ENCODE measurements around the gene TIAM1.
A peak's percentile ranks its signal among the peaks of the same experiment; 100 is the strongest.

Gene TIAM1

DNA sequence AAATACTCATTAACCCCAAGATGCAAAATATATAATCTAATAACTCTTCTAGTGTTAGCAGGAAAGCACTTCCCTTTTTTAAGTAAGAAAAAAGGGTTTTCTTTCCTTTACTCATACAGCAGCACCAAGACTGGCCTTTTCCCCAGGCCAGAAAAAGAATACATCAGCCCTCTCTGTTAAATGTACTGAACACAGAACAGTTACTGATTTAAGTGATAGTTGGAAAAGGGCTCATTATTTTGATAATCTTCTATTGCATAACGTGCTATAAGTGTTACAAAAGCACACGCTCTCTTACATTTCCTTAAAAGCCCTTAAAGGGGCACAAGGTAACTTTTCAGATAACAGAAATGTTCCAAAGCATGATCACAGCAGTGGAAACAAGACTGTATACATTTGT, 142.9 kb downstream of the TIAM1 start:
- no peak for DNase-seq

DNA sequence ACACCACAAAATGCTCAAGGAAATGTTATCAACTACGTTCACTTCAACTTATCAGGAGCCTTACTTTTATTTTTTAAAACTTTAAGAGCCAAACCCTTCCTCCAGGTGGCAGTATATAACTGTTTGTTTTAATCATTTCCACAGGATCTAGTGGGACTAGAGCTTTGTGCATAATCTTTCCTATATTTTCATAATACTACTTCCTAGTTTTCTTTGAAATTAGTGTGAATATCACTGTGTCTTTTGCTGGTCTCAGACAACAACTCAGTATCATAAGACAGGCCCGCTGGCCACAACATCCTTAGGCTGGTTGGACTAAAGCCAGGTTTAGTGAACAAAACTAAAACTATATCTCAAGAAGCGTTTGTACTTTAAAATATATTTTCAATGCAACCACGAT, 145.5 kb downstream of the TIAM1 start:
- peak in 1 of 2 donors; percentile 65 for DNase-seq

DNA sequence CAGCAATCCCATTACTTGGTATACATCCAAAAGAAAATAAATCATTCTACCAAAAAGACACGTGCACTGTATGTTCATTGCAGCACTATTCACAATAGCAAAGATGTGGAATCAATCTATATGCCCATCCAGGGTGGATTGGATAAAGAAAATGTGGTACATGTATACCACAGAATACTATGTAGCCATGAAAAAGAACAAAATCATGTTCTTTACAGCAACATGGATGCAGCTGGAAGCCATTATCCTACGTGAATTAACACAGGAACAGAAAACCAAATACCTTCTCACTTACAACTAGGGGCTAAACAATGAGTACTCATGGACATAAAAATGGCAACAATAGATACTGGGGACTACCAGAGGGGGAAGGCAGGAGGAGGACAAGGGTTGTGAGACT, 147.3 kb downstream of the TIAM1 start:
- DNase-seq = no peak

DNA sequence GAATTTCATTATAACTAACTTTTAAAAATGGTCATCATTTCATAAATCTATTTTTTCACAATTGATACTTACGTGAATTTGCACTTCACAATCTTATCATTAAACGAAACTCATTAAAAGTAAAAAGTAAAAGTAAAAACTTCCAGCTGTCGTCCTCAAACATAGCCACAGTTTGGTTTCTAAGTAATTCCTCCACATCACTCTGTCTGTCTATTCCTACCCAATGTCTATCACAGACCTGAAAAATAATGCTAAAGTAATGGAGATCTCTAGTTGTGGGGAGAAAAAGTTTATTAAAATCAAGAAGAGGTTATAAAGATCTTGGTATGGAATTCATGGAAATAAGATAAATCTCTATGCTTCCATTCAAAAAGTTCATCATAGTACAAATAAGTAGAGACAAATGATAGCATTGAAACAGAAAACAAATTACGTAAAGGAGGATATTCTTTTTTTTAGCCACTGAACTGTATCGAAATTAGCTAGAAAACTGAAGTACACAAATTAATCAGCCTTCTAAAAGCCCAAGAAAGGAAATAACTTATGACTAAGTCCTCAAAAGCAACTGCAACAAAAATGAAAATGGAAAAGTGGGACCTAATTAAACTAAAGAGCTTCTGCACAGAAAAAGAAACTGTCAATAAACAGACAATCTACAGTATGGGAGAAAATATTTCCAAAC, 148.6 kb downstream of the TIAM1 start:
- DNase-seq = no peak

DNA sequence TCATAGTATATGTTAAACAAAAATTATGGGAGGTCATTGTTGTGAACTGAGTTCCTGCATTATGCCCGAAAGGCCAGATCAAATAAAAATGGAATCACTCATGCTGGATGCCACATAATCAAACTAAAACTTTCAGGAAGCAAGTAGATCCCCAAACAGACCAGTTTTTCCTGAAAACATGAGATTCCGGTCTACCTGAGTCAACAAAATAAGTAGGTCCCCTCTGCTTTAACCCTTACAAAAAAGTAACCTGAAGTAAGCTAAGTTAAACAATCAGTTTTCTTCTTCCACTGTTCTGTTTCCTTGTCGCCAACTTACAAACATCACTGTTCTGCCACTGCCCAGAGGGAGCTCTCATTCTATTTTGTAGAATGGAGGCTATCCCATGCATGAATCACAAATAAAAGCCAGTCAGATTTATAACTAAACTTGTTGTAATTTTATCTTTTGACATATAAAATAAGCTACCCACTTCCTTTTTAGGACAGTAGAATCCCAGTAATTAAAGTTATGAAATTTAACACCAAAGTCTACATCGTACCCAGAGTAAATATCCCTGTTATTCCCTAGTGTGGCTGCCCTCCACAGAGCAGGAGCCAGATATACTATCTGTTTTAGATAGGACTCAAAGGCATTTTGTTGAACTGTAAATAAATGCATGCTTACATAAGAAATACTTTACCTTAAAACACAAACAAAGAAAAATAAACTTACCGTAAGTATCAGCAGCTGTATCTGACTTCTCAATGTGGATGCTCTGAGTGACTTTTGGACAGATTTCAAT, 149.4 kb downstream of the TIAM1 start:
- no peak for DNase-seq

DNA sequence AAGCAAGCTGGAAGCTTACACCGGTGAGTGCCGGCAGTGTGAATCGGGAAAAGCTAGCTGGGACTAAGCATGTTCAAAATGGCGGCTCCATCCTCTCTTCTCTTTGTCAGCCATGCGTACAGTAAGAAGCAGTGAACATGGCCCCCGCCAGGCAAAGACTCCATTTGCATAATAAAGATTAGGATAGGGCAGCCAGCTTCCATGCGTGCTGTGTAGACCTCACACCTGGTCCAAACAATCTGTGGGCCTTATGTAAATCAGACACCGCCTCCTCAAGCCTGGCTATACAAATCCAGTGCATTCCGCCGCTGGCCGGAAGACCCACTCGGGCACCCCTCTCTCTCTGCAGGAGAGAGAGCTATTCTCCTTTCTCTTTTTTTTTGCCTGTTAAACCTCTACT, 150.3 kb downstream of the TIAM1 start:
- DNase-seq = no peak

DNA sequence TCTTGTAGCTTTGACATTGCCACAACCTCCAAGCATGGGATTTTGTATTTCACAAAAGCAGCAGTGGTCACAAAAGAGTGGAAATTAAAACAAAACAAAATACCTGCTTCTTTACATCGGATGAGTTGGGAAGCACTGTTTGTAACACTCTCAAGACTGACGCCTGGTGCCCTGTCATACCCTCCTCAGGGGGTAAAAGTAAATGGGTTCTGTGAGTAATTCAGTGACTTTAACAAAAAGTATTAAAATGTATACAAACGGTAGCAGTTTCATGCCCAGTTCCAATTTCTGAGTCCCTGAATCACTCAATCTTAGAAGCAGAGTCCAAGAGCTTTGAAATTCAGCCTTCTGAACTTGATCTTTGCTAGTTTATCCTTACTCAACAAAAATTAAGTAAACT, 152.5 kb downstream of the TIAM1 start:
- no peak for DNase-seq

DNA sequence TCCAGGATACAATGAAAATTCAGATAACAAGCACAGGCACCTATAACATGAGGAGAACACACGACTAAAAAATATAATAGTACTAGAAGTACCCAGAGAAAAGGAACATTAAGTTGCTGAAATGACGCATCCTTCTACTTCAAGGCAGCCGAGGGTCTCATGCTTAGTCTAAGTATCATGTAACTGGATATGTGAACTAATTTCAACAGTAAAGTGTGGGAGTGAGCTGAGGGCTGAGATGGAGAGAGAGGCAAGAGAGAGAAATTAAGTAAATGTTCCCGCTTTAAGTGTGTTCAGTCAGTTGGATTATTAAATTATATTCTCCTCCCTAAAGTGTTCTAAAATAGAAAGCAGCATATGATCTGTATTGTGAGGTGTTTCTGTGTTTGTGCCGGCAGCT, 153.5 kb downstream of the TIAM1 start:
- DNase-seq = no peak

DNA sequence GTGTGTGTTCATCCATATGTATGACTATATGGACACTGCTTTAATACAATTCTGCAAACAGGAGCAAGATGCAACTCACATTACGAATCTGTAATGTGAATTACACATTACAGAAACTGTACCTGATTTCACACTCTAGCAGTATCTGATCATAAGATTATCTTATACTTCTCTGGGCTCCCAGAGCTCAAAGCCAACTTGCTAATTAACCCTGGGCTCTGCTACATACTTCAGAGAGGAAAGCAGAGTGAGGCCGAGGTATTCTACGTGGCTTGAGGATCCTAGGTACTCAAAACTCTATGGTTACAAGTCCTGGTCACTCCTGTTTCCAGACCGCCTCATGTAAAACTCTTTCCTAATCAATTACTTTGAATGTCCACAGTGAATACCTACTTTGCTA, 156.6 kb downstream of the TIAM1 start:
- no peak for DNase-seq

DNA sequence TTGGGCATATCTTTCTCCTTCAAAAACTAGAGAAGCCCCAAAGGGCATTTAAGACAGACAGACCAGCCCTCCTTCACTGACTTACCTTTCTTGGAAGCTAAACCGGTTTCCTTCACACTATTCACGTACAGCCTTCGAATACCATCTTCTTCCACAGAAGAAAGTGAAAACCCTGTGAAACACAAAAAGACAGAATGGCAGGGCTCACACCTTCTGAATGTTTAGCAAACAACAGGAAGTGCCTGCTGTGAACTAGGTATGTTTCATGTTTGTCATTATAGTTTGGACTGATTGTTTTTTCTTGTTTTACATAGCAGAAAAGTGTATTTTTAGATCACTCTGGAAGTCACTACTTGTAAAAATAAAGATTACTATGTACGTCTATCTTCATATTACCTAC, 157.1 kb downstream of the TIAM1 start:
- no peak for DNase-seq

DNA sequence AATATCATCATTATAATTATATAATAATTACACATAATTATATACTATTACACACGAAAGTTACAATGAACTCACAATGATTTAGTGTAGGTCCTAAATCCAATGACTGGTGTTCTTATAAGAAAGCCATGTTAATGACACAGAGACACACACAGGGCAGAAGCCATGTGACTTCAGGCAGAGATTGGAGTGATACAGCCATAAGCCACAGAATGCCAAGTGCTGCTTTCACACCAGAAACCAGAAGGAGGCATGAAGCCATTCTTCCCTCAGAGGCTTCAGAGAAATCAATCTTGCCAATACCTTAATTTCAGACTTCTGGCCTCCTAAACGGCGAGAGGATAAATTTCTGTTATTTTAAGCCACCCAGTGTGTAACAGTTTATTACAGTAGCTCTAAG, 158.4 kb downstream of the TIAM1 start:
- no peak for DNase-seq

DNA sequence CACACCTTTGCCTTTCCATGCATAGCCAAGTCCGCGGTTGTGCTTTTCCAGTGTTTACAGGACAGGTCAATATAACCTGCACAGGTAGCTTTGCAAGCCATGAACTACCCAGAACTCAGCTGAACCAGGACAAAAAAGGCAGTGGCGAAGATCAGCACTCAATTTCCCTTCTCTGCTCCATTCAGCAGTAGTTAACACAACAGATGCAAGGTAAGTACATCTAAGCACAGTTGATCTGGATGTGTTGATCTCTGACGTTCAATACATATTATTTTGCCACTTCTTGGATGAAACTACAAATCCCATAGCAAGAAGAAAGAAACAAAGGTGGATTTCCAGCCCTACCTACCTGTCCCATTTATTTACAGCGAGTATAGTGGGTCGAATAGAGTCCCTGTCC, 159.2 kb downstream of the TIAM1 start:
- no peak for DNase-seq

DNA sequence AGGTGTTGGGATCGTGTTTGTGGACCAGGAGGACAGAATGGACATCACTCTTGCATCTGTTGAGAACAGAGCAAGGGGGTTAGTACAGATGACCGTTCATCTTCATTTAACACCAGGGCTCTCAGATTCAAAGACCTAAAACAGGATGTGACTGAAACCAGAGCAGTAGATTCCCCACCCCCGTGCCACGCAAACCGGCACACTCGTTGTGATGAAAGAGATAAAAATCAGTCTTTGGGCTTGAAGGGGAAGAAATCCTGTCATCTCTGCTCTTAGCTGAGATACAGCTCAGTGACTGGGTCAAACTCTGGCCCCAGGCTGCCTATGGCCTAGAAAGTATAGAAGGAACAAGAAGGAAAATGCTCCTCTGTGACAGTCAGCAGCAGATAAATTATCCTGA, 159.6 kb downstream of the TIAM1 start:
- DNase-seq = no peak

DNA sequence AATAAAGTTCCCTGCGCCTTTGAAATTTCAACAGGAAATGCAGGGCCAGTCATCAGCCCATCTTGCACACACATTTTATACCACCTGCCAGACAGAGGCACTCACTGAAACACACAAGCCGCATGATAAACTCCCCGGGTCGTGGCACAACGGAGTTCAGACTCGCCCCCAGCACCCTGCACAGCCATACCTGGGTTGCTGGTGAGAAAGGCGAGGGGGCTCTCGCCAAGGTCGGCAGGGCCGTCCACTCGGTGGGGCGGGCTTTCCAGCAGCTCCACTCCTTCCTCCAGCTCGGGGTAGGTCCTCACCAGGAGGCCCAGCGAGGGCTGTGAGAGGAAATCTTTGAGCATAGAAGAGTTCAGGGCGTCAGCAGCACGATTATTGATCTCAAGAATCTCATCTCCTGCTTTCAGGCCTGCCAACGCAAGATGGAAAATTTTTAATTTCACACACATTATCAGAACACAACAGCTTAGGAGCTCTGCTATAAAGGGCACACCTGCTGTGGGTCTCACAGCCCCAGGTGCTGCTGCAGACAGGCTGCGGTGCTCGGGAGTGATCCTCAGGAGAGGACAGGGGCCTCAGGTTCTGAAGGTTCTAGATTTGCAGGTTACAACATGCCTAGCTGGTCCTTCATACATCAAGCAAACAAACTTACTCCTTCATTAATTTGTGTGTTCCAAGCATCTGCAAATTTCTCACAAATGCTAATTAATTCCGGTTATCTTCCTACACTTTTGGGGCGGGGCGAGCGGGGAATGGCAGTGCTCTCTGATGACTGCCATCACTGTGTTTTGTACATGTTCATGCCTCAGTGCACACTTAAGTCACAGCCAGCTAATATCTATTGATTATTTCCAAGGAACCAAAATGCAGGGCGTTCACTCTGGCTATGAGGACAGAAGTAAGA, 161.6 kb downstream of the TIAM1 start:
- no peak for DNase-seq

DNA sequence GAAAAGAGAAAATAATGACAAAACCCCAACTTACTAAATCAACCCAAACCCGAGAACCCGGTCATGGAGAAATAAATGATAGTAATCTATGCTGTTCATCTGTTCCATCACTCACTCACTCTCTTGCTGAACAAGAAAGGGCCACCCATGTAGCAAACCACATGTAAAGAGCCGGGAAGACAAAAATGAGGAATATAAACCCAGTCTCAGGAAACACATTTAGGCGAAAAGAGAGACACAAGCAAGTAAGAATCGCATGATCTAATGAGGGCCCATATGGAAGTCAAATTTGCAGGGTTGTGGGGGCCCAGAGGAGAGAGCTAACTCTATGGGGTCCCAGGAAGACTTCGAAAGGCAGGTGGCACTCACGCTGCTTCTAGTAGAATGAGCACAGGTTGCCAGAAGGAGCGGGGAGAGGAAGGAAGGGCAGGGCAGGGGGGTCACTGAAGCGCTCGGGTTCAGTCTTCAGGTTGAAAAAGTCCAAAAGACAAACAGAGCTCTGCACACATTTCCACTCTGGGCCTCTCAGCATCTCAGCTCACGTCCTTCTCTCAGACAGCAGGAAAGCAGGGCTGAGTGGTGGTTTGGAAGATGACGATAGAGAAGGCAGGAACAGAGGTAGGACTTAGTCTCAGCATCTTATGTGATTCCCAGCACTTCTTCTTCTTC, 162.8 kb downstream of the TIAM1 start:
- no peak for DNase-seq

DNA sequence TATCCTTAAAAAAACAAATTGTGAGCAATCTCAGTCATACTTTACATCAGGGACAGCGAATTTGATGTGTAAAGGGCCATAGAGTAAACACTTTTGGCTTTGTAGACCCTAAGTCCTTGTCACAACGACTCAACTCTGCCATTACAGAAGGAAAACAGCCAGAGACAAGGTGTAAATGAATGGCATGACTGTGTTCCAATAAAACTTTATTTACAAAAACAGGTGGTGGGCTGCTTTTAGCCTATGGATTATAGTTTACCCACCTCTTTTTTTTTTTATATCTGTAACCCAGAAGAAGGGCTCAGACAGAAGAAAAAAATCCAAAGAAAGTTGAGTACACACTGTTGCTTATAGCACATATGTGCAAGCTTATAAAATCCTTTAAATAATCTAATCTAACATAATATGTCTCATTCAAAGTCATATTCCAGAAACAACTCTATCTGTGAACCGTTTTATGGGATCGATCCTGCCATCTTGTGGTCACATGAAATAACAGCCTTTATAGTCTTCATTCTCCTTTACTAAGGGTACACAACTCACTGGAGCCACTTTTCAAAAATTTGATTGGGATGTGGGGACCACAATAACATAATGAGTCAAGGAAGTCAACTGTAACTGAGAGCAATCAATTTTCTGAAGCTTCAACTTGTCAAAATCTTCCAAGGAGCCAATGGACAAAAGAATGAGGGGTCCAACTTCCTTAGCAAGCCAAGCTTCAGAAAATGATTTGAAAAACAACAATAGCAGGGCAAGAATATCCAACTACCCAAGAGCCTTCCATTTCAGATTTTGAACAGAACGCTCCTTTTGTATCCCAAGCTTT, 163.6 kb downstream of the TIAM1 start:
- peak; percentile 7 to 71 for DNase-seq

DNA sequence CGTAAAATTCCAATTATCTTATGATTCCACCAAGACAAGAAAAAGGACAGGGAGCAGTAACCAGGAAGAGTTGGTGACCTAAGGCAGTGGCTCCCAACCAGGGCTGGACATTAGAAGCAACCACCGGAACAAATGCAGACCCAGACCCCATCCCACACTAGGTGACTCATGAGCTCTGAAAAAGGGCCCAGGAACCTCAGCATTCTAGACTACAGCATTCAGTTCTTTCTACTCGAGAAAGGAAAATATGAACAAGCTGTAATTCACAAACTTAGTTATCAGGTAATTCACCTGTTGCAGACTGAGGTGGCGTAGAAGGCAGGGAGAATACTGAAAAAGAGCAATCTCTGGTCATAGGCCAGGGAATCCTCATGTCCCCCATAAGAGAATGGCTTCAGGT, 167.3 kb downstream of the TIAM1 start:
- DNase-seq = no peak

DNA sequence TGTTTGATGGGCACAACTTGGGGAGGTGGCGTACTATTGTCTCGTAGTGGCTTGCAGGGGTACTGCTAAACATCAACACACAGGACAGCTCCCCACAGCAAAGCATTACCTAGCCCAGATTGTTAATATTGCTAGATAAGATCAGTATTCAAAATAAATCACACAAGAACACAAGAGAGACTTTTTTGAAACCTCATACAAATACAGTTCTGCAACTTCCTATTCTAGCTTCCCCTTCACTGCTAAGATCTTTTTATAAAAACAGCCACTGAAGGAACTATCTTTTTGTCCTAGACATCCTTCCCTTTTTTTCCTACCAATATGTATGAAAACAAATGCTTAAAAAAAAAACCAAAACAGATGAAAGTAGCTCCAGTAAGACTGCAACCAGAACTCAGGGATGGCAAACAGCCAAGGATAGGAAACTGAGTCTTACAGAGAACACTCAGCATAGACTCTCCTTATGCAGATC, 167.9 kb downstream of the TIAM1 start:
- no peak for DNase-seq

DNA sequence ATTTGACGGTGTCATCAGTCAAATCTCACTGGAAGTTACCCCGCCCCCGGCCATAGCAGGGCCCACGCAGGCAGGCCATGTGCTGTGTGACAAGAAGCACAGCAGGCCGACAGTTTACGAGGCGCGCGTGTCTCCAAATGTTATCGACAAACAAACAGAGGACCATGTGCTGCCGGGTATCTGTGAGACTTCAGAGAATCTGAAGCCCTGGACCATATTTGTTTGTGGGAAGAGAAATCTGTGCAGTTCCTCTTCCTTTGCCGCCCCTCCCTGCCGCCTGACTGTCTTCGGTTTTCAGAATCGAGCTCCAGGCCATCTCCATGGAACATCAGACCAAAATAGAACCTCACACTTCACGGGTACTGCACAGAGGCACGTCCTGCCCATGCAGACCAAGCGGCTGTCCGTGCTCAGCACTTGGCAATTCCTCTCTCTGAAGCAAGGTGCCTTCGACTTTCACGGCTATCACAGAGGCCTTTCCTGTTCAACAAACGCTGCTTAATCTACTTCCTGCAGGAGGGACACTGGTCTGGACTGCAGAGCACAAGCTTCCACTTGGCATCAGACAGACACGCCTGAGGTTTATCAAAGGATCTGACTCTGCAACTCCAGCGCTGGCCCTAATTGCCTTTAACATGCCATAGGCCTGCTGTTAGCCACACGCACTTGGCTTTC, 170.0 kb downstream of the TIAM1 start:
- peak in 1 of 2 donors; percentile 43 for DNase-seq

DNA sequence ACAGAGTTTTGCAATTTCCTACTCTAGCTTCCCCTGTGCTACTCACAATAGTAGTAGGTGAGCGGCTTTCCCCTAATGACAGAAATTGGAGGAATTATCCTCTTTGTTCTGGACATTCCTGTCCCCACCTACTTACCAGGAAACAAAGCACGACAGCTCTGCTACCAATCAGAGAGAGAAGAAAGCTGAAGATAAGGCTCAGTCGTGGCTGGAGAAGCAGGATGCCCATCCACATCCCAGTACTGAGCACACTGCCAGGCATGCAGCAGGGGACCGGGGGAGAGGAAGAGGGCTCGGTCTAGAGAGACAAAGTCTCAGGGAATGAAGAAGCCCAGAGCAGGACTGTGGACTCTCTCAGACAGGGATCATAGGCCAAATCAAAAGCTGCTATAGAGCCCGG, 171.7 kb downstream of the TIAM1 start:
- no peak for DNase-seq
